OCI-LY7 (cell line): ENCODE measurements around the gene TTBK1. TPM values are rescaled to one million over a fixed set of nuclear protein-coding genes. Genes with fewer than 3 reads are reported as not detected.

ENCODE experiments used
- BruUV-seq: library from RNA; stranded (reverse); fragments of 400-500 nt; replicated peaks from 2 replicates; lab custom pipeline; 2021; lab: Mats Ljungman, UMichigan
- CTCF ChIA-PET: fragments of 300-600 bp; sonication (Branson Sonifier 250); formaldehyde crosslinking; loops from one replicate; lab custom pipeline; 2022; ENCODE audit warnings: antibody characterized with exemption; ENCODE audit not compliant: unreplicated experiment; lab: Charles Lee
- POLR2A ChIA-PET: fragments of 300-600 bp; sonication (Branson Sonifier 250); formaldehyde crosslinking; loops from one replicate; lab custom pipeline; 2022; ENCODE audit warnings: antibody characterized with exemption; lab: Charles Lee
- DNase-seq: peaks from one replicate; pipeline ENCODE4 v3.0.0-alpha.2; 2015; ENCODE audit warnings: low spot score
- H2AFZ ChIP-seq: fragments of 200-600 bp; sonication (generic), shearing (Covaris generic); 2 replicates; pipeline ENCODE4 v1.6.1; 2014; ENCODE audit warnings: mild to moderate bottlenecking, antibody characterized with exemption, low read length, moderate library complexity
- H3K27ac ChIP-seq: fragments of 200-600 bp; sonication (generic); 2 replicates; pipeline ENCODE4 v1.5.1; 2014; ENCODE audit warnings: mixed run types, low read depth, mild to moderate bottlenecking, moderate library complexity, low read length, inconsistent platforms; ENCODE audit not compliant: poor library complexity, severe bottlenecking
- H3K36me3 ChIP-seq: fragments of 200-600 bp; sonication (generic); 2 replicates; pipeline ENCODE4 v1.6.1; 2014; ENCODE audit warnings: mild to moderate bottlenecking, antibody characterized with exemption, low read length, moderate library complexity, mixed read lengths; ENCODE audit not compliant: insufficient read depth
- H3K4me1 ChIP-seq: fragments of 200-600 bp; sonication (generic); 2 replicates; pipeline ENCODE4 v1.5.1; 2014; ENCODE audit warnings: mild to moderate bottlenecking, low read length; ENCODE audit not compliant: insufficient read depth, poor library complexity, severe bottlenecking
- H3K4me2 ChIP-seq: fragments of 200-600 bp; sonication (generic); 2 replicates; pipeline ENCODE4 v1.6.1; 2014; ENCODE audit warnings: mild to moderate bottlenecking, low read length
- H3K4me3 ChIP-seq: fragments of 200-600 bp; sonication (generic); 2 replicates; pipeline ENCODE4 v1.5.1; 2014; ENCODE audit warnings: mild to moderate bottlenecking, low read depth, low read length; ENCODE audit not compliant: poor library complexity, severe bottlenecking
- H3K79me2 ChIP-seq: fragments of 200-600 bp; sonication (generic); 2 replicates; pipeline ENCODE4 v1.6.1; 2016; ENCODE audit warnings: low read depth, mild to moderate bottlenecking, low read length, moderate library complexity, mixed read lengths; ENCODE audit not compliant: insufficient read depth
- H3K9me2 ChIP-seq: fragments of 200-600 bp; sonication (generic); 2 replicates; pipeline ENCODE4 v1.6.1; 2016; ENCODE audit warnings: mild to moderate bottlenecking, low read length, mixed read lengths; ENCODE audit not compliant: insufficient read depth
- H3K9me3 ChIP-seq: fragments of 200-600 bp; sonication (generic); 2 replicates; pipeline ENCODE4 v1.6.1; 2014; ENCODE audit warnings: mild to moderate bottlenecking, mixed run types, low read length, mixed read lengths
- H4K20me1 ChIP-seq: fragments of 200-600 bp; sonication (generic); 2 replicates; pipeline ENCODE4 v1.6.1; 2014; ENCODE audit warnings: mild to moderate bottlenecking, antibody characterized with exemption, low read length, moderate library complexity, mixed read lengths; ENCODE audit not compliant: insufficient read depth
- CTCF ChIP-seq: fragments of 200-600 bp; sonication (generic); conservative IDR thresholded peaks from 2 replicates; pipeline ENCODE4 v1.5.1; 2014; ENCODE audit warnings: mild to moderate bottlenecking, antibody characterized with exemption, low read length, moderate library complexity, mixed read lengths
- EZH2phosphoT487 ChIP-seq: fragments of 200-600 bp; sonication (generic); IDR thresholded peaks from 2 replicates; pipeline ENCODE4 v1.6.1; 2018; ENCODE audit warnings: low read depth, borderline replicate concordance, mild to moderate bottlenecking, mixed run types, antibody characterized with exemption, low read length, moderate library complexity, mixed read lengths
- intact Hi-C: fragments of 100-400 bp; cut with micrococcal nuclease; formaldehyde crosslinking; loops from one replicate; pipeline ENCODE4 v1.10.0; 2022; ENCODE audit not compliant: unreplicated experiment
- total RNA-seq, 2 experiments: library from RNA; depleted of rRNA in 1 of 2; stranded (reverse); fragments of >200 nt in 1 of 2; shearing (Covaris generic) in 1 of 2; gene quantifications; 2 replicates each; pipeline ENCODE4 v1.2.3, GENCODE V29; 2014 to 2022

The TTBK1 gene
- total RNA-seq, 2 experiments from 2014 or later = 0.35 to 1.7 TPM

GRCh38 chr6:43291708-43292107 is 48.4 kb downstream of the TTBK1 start:
- POLR2A ChIA-PET = no interaction called here
- CTCF ChIA-PET = no interaction called here
- no peak for TF ChIP-seq CTCF
- TF ChIP-seq EZH2phosphoT487 = no peak
- no peaks in the 10 kb centered on the region for H3K9me2 ChIP-seq
- no peak overlapping the region for H2AFZ ChIP-seq
- H3K27ac ChIP-seq = no peak overlapping the region
- intact Hi-C loops = no loop called here
- H3K79me2 ChIP-seq = no peaks in the 10 kb centered on the region
- H3K36me3 ChIP-seq = no peaks in the 10 kb centered on the region
- H3K4me1 ChIP-seq = no peaks in the 10 kb centered on the region
- BruUV-seq = no TSS peak
- no peak overlapping the region for H3K4me3 ChIP-seq
- no peak overlapping the region for H3K4me2 ChIP-seq
- no peak for DNase-seq
- H4K20me1 ChIP-seq = no peaks in the 10 kb centered on the region
- no peaks in the 10 kb centered on the region for H3K9me3 ChIP-seq

GRCh38 chr6:43292341-43292740 is 49.1 kb downstream of the TTBK1 start:
- Histone ChIP-seq H4K20me1 (no peaks in the 10 kb centered on the region), H3K9me3 (no peaks in the 10 kb centered on the region), H3K36me3 (no peaks in the 10 kb centered on the region), H3K4me1 (no peaks in the 10 kb centered on the region), H3K27ac (no peak overlapping the region), H3K4me3 (no peak overlapping the region), H2AFZ (no peak overlapping the region), H3K9me2 (no peaks in the 10 kb centered on the region), H3K79me2 (no peaks in the 10 kb centered on the region), H3K4me2 (no peak overlapping the region)
- TF ChIP-seq EZH2phosphoT487 (no peak), CTCF (no peak)
- intact Hi-C loops = no loop called here
- POLR2A ChIA-PET = interaction anchor here (0.7 kb wide), 1 partner anchor 22 kb away, joined by 3 read pairs; no protein-coding TSS in a partner anchor
- CTCF ChIA-PET = no interaction called here
- no TSS peak for BruUV-seq
- DNase-seq = no peak

- no peaks in the 10 kb centered on the region for H3K79me2 ChIP-seq
- CTCF ChIA-PET = no interaction called here
- TF ChIP-seq EZH2phosphoT487 = no peak
- no peak for TF ChIP-seq CTCF
- intact Hi-C loops = no loop called here
- no peaks in the 10 kb centered on the region for H3K9me3 ChIP-seq
- no peaks in the 10 kb centered on the region for H3K36me3 ChIP-seq
- DNase-seq = no peak
- no peak overlapping the region for H3K4me3 ChIP-seq
- H3K4me1 ChIP-seq = no peaks in the 10 kb centered on the region
- POLR2A ChIA-PET = interaction anchor here (0.7 kb wide), 1 partner anchor 21 kb away, joined by 3 read pairs; no protein-coding TSS in a partner anchor
- no peaks in the 10 kb centered on the region for H3K9me2 ChIP-seq
- H2AFZ ChIP-seq = no peak overlapping the region
- no peaks in the 10 kb centered on the region for H4K20me1 ChIP-seq
- no TSS peak for BruUV-seq
- no peak overlapping the region for H3K4me2 ChIP-seq
- no peak overlapping the region for H3K27ac ChIP-seq
Observed at GRCh38 chr6:43292763-43293318, 49.6 kb downstream of the TTBK1 start.
